AG04449 (cell line): ENCODE data around the gene PSMC4.

Experiments
- CTCF ChIA-PET: fragments of 350-600 bp; formaldehyde crosslinking; extraction: SDS; loops from one replicate; lab custom pipeline; 2021; ENCODE audit warnings: antibody characterized with exemption; lab: Yijun Ruan, JAX
- POLR2A ChIA-PET: fragments of 400-600, 350-600 bp; formaldehyde crosslinking; extraction: SDS; loops from one replicate; lab custom pipeline; 2020; ENCODE audit warnings: antibody characterized with exemption, inconsistent platforms; lab: Yijun Ruan, JAX
- DNase-seq: peaks from one replicate; pipeline ENCODE4 v3.0.0-alpha.2; 2010; ENCODE audit warnings: low read depth, low spot score
- H3K4me3 ChIP-seq: 2 replicates; pipeline ENCODE4 v1.5.1; 2011; ENCODE audit warnings: low read depth, mild to moderate bottlenecking, control low read depth, low read length
- TF ChIP-seq, protein P1 (sequence below): IDR thresholded peaks from one replicate; pipeline ENCODE4 v1.5.1; 2011; ENCODE audit warnings: mild to moderate bottlenecking, moderate library complexity, low read length, control low read depth, inconsistent platforms; ENCODE audit not compliant: insufficient read depth; ENCODE audit errors: missing control alignments

Gene PSMC4

GRCh38 chr19:39974377-39975155 lies 3.6 kb downstream of the PSMC4 start:
- ChIA-PET CTCF (no interaction called here), POLR2A (no interaction called here)
- TF ChIP-seq, protein P1, sequence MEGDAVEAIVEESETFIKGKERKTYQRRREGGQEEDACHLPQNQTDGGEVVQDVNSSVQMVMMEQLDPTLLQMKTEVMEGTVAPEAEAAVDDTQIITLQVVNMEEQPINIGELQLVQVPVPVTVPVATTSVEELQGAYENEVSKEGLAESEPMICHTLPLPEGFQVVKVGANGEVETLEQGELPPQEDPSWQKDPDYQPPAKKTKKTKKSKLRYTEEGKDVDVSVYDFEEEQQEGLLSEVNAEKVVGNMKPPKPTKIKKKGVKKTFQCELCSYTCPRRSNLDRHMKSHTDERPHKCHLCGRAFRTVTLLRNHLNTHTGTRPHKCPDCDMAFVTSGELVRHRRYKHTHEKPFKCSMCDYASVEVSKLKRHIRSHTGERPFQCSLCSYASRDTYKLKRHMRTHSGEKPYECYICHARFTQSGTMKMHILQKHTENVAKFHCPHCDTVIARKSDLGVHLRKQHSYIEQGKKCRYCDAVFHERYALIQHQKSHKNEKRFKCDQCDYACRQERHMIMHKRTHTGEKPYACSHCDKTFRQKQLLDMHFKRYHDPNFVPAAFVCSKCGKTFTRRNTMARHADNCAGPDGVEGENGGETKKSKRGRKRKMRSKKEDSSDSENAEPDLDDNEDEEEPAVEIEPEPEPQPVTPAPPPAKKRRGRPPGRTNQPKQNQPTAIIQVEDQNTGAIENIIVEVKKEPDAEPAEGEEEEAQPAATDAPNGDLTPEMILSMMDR: no peak
- no peak overlapping the region for H3K4me3 ChIP-seq
- DNase-seq: no peak

- H3K4me3 ChIP-seq: no peak overlapping the region
- no peak for DNase-seq
- TF ChIP-seq, protein P1: no peak
- CTCF ChIA-PET: interaction anchor here (3.2 kb wide), 1 partner anchor 12 kb away, joined by 17 read pairs; the partner anchor contains the start of gene PSMC4
- POLR2A ChIA-PET: no interaction called here
These were observed 11.9 kb downstream of the PSMC4 start for GRCh38 chr19:39982883-39983282.

DNA sequence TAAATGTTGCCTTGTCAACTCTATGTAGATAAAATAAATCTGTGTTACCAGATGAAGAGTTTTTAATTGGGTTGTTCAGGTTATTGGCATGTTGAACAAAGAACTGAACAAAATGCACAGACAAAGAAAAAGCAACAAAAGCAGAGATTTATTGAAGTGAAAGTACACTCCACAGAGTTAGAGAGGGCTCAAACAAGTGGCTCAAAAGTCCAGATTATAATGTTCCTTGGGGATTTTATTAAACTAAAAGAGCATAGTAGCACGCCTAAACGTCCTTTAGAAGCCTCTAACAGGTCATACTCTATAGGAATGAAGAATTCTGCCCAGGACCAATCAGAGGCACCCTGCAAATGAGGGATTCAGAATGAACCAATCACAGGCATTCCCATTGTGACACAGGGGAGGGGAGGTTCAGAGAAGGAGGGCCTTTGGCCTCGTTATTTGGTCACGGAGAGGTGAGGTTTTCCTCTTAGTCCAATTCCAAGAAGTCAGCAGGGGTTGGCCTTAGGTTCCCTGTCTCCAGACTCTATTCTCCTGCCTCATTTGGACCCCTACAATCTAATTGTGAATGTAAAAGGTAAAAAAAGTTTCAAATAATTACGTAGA lies 12.8 kb downstream of the PSMC4 start:
- POLR2A ChIA-PET: no interaction called here
- CTCF ChIA-PET: no interaction called here

GRCh38 chr19:39986643-39987042 lies 15.7 kb downstream of the PSMC4 start:
- no peak overlapping the region for H3K4me3 ChIP-seq
- no peak for DNase-seq
- CTCF ChIA-PET: interaction anchor here (2.6 kb wide), 1 partner anchor 16 kb away, joined by 10 read pairs; the partner anchor contains the start of gene PSMC4
- TF ChIP-seq, protein P1: no peak
- POLR2A ChIA-PET: no interaction called here

More for the DNA sequence above, 12.8 kb downstream of the PSMC4 start:
- TF ChIP-seq, protein P1: no peak
- DNase-seq: no peak
- no peak overlapping the region for H3K4me3 ChIP-seq

DNA sequence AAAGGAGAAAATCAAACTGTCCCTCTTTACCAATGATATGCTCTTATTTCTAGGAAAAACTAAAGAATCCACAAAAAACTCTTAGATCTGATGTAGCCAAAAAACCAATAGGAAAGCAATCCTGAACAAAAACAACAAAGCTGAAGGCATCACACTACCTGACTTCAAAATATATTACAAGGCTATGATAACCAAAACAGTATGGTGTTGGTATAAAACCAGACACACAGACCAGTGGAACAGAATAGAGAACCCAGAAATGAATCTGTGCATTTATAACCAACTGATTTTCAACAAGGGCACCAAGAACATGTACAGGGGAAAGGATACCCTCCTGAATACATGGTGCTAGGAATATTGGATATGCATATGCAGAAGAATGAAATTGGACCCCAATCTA lies 16.2 kb downstream of the PSMC4 start:
- no peak for DNase-seq
- POLR2A ChIA-PET: no interaction called here
- TF ChIP-seq, protein P1: no peak
- no peak overlapping the region for H3K4me3 ChIP-seq
- CTCF ChIA-PET: interaction anchor here (2.6 kb wide), 1 partner anchor 17 kb away, joined by 10 read pairs; the partner anchor contains the start of gene PSMC4

DNA sequence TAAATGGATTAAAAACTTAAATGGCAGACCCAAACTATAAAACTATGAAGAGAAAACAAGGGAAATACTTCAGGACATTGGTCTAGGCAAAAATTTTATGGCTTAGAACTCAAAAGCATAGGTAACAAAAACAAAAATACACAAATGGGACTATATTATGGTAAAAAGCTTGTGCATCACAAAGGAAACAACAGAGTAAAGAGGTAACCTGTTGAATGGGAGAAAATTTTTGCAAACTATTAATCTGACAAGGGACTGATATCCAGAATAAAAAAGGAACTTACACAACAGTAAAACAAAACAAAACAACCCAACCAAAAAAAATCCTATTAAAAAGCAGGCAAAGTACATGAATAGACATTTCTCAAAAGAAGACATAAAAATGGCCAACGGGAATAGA lies 16.6 kb downstream of the PSMC4 start:
- H3K4me3 ChIP-seq: no peak overlapping the region
- TF ChIP-seq, protein P1: no peak
- no peak for DNase-seq
- POLR2A ChIA-PET: no interaction called here
- CTCF ChIA-PET: interaction anchor here (1.3 to 2.6 kb wide), 2 partner anchors 17 kb away, joined by 3 to 10 read pairs; partner anchors contain the start of gene PSMC4
